KOPT-K1 (cell line): ENCODE measurements around the gene CETN2.
A peak's percentile ranks its signal among the peaks of the same experiment; 100 is the strongest.

ENCODE experiments used
- H3K27ac ChIP-seq: fragments of 200-600 bp; sonication (generic); 2 replicates; pipeline ENCODE4 v1.5.1; 2016; ENCODE audit warnings: antibody characterized with exemption, mild to moderate bottlenecking, low read depth, low read length; ENCODE audit not compliant: poor library complexity, severe bottlenecking
- H3K36me3 ChIP-seq: fragments of 200-600 bp; sonication (generic); 2 replicates; pipeline ENCODE4 v1.5.1; 2017; ENCODE audit warnings: antibody characterized with exemption, mild to moderate bottlenecking, low read length, moderate library complexity; ENCODE audit not compliant: insufficient read depth
- H3K9me3 ChIP-seq: fragments of 200-600 bp; sonication (generic); 2 replicates; pipeline ENCODE4 v1.5.1; 2017; ENCODE audit warnings: antibody characterized with exemption, low read length, mild to moderate bottlenecking; ENCODE audit not compliant: insufficient read depth, poor library complexity, severe bottlenecking

Gene CETN2

GRCh38 chrX:152830312-152831305 is at the start of gene CETN2, which contains the start of gene NSDHL:
Gene CETN2 (minus strand): TSS chrX:152830757. CDS start chrX:152830710, 47 bp downstream.
Gene NSDHL (plus strand): TSS chrX:152831063. CDS start chrX:152846325, 15,262 bp downstream.
- H3K9me3 ChIP-seq, result no peaks in the 10 kb centered on the region
- peaks cover 16% of the 10 kb centered on the region for H3K36me3 ChIP-seq
- peak within 1 kb of the TSS; percentile 72 for H3K27ac ChIP-seq

GRCh38 chrX:152878976-152879755 is 48.6 kb upstream of the CETN2 start:
- H3K9me3 ChIP-seq, result no peaks in the 10 kb centered on the region
- H3K36me3 ChIP-seq, result no peaks in the 10 kb centered on the region
- H3K27ac ChIP-seq, result no peak overlapping the region

DNA sequence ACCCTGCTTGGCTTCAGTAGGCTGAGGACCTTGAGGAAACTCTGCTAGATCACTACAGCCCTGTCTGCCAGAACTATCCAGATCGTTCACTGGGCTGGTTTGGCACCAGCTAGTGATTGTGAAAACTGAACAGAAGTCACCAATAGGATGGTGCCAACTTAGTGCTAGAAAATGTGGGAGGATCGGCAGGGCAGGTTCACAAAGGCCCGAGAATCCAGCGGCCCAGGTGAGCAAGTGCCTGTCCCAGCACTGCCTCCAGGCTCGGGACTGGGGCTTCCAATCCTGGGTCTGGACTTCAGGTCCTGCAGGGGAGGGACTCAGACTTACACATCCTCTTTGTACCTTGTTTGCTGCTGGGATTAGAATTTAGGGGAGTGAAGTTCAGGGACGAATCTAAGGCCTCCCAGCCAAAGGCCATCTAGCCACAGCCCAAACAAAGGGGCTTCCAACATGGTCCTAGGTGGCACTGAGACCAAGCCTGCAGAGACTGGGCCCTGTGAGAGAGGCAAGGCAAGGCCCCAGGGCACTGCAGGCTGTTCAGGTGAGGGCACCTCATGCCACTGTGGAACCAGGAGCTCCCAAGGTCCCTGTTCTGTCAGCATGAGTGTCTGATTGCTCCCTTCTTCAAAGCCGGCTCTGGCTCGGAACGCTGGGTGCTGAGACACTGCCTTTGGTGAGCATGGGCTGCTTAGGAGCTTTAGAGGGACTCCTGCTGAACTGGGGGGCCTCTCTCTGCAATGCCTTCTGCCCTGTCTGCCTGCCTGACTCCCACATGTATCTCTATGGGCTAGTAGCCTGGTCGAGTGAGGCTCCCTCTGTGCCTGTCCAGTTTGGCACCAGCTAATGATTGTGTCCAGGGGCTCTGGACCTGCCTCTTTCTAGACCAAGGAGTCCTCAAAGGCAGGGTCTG is 46.6 kb upstream of the CETN2 start:
- Histone ChIP-seq H3K36me3 (no peaks in the 10 kb centered on the region), H3K9me3 (no peaks in the 10 kb centered on the region), H3K27ac (no peak overlapping the region)

DNA sequence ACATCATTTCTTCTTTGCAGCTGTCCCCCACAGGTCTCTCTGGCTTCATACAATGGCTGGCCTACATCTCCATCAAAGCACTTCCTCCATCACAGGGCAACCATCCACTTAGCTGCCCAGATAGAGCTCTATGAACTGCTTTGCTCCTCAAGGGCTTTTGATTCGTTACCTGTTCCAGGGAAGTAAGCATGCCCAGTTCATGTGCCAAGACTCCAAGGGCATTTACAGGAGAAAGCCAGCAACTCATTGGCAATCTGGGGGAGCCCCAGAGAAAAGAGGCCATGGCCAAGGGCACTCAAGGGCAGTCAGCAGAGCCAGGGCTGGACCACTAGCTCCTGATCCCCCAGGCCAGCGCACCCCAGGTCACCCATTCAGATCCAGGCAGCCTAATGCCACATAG is 42.8 kb upstream of the CETN2 start:
- H3K9me3 ChIP-seq, result no peaks in the 10 kb centered on the region

GRCh38 chrX:152872522-152872921 is 42.0 kb upstream of the CETN2 start:
- H3K27ac ChIP-seq, result no peak overlapping the region
- H3K36me3 ChIP-seq, result peaks cover 37% of the 10 kb centered on the region; the same call in 1 of the 2 replicates
- H3K9me3 ChIP-seq, result no peaks in the 10 kb centered on the region

More for the DNA sequence above, 42.8 kb upstream of the CETN2 start:
- H3K36me3 ChIP-seq, result peaks cover 30% of the 10 kb centered on the region; the same call in 1 of the 2 replicates
- no peak overlapping the region for H3K27ac ChIP-seq

- H3K9me3 ChIP-seq, result no peaks in the 10 kb centered on the region
- H3K27ac ChIP-seq, result no peak overlapping the region
- H3K36me3 ChIP-seq, result peaks cover 48% of the 10 kb centered on the region; the same call in 1 of the 2 replicates
Measured at GRCh38 chrX:152871260-152871659, 40.7 kb upstream of the CETN2 start.

DNA sequence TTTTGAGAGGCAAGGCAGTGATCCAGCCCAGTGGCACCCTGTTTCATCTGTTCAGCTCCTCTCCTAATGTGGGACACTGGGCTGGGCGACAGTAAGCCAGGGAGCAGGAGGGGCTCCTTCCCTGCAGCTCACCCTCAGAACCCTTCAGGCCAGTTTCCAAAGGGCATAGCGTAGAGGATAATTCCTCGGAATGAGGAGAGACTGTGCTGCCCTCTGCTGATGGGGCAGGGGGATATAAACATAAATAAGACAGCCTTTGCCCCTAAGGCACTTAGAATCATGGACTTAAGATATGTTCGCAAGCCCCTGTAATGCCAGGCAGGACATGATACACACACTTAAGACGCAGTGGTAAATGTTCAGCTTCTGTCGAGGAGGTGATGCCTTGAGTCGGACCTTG is 39.4 kb upstream of the CETN2 start:
- Histone ChIP-seq H3K36me3 (peaks cover 61% of the 10 kb centered on the region; the same call in 1 of the 2 replicates), H3K9me3 (no peaks in the 10 kb centered on the region), H3K27ac (no peak overlapping the region)

GRCh38 chrX:152866386-152866785 is 35.8 kb upstream of the CETN2 start:
- H3K27ac ChIP-seq, result no peak overlapping the region
- peaks cover 94% of the 10 kb centered on the region for H3K36me3 ChIP-seq
- H3K9me3 ChIP-seq, result no peaks in the 10 kb centered on the region

GRCh38 chrX:152865232-152865920 is 34.8 kb upstream of the CETN2 start:
- H3K9me3 ChIP-seq, result no peaks in the 10 kb centered on the region
- H3K27ac ChIP-seq, result no peak overlapping the region
- peaks cover 95% of the 10 kb centered on the region for H3K36me3 ChIP-seq

GRCh38 chrX:152861826-152862225 is 31.3 kb upstream of the CETN2 start:
- H3K27ac ChIP-seq, result no peak overlapping the region
- peaks cover 90% of the 10 kb centered on the region for H3K36me3 ChIP-seq
- no peaks in the 10 kb centered on the region for H3K9me3 ChIP-seq

DNA sequence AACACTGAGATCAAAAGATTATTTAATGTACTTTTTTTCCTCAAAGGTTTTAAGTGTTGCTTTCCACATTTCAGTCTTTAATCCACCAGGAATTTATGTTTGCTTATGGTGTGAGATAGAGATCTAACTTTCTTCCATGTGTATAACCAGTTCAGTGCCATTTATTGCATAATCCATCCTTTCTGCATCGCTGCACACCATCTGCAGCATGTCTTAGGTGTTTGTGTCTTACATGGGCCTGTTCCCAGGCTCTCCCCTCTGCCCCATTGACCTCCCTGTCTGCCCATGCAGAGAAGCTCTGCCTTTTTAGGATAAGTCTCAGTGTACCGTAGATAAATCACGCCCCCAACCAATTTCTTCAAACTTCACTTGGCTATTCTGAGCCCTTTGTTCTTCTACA is 30.6 kb upstream of the CETN2 start:
- no peaks in the 10 kb centered on the region for H3K9me3 ChIP-seq
- H3K36me3 ChIP-seq, result peaks cover 84% of the 10 kb centered on the region
- H3K27ac ChIP-seq, result no peak overlapping the region

- H3K36me3 ChIP-seq, result peaks cover 63% of the 10 kb centered on the region
- no peaks in the 10 kb centered on the region for H3K9me3 ChIP-seq
- no peak overlapping the region for H3K27ac ChIP-seq
Measured at GRCh38 chrX:152853986-152854385, 23.4 kb upstream of the CETN2 start.

DNA sequence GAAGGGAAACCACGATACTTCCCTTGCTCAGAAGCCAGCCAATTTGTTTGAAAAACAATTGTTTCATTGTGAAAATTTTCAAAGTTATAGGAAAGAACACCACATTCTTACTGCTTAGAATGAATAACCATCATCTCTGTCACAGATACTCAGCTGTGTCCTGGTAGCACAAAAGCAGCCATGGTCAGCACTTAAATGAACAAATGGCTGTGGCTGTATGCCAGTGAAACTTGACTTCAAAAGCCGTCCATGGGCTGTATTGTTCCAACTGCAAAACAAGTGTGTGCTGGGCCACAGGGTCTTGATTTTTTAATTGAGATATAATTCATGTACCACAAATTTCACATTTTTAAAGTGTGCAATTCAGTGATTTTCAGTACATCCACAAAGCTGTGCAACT is 19.9 kb upstream of the CETN2 start:
- Histone ChIP-seq H3K27ac (no peak overlapping the region), H3K9me3 (no peaks in the 10 kb centered on the region), H3K36me3 (peaks cover 67% of the 10 kb centered on the region)

DNA sequence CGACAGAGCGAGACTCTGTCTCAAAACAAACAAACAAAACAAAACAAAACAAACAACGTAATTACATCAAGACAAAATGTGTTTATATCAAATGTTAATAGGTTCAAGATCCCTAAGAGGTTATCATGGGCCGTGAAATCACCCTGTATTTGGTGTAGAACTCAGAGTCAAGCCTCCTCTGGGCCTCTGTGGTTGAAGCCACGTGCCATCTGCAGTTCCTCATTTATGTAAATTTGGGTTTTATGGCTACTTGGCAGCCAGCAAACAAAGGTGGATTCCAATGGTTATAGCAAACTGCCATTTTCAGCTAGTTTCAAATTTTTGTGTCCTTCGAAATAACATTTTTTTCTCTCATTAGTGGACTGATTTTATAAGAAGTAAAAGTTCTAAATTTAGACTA is 16.7 kb upstream of the CETN2 start:
- H3K9me3 ChIP-seq, result no peaks in the 10 kb centered on the region
- peaks cover 53% of the 10 kb centered on the region for H3K36me3 ChIP-seq
- H3K27ac ChIP-seq, result no peak overlapping the region
